Endometrium (tissue), 2 donors: Measurements from ENCODE around the gene MEF2B.

Source experiments
- FAIRE-seq: peaks from 2 replicates; lab custom pipeline; 2012; peaks lifted over from hg19 to GRCh38; lab: Jason Lieb, UNC
- donor health status: control.
- donor health status: control.

The MEF2B gene

GRCh38 chr19:19098084-19098702 lies 71.9 kb downstream of the MEF2B start:
- no peak for FAIRE-seq

GRCh38 chr19:19096641-19097627 lies 73.1 kb downstream of the MEF2B start:
- no peak for FAIRE-seq

DNA sequence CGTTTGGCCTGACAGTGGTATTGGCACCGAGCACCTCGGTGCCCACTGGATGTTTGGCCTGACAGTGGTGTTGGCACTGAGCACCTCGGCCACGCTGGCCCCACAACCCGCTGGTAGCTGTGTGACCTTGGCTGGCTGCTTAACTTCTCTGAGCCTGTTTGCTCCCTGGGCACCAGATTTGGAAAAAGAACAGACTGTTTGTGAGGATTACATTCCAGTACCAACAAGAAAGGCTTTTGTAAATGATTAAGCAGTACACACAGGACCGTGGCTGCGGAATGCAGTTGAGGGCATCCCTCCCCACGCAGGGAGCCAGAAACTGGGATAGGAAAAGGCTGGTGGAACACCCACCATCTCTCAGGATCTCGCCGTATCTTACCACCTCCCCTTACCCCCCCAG lies 74.4 kb downstream of the MEF2B start:
- no peak for FAIRE-seq
